Measurements from ENCODE around the gene LPCAT1.

DNA sequence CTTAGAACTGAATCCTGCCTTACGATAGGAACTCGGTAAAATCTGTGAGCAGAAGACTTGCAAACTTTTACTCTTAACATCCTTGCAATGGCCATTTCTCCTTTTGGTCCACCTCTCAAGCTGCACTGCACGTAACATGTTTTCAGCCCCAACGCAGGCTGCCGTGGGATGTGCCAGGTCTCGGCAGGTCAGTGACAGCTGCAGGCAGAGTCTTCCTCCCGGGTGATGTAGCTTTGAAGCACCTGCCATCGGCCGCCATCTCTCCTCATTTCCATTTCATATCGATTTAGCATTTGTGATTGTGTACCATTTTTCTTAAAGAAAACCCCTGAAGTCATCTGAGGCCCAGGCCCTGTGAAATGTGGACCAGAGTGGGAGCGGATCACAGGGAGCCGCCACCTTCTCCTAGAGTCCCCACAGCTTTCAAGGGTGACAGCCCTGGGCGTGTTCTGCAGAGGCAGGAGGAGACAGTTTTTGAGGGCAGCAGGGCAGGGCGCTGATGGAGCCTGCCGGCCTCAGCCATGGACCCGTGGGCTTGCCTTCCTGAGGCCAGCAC, 25.8 kb upstream of the LPCAT1 start:
- TF ChIP-seq POLR2A (IDR thresholded peaks at IDR 0.05; ENCODE audit: low read length) (no peak), GATA1 (IDR thresholded peaks at IDR 0.05; ENCODE audit: low read depth, low read length) (no peak)
